Measurements from ENCODE around the gene KRTAP2-3.

DNA sequence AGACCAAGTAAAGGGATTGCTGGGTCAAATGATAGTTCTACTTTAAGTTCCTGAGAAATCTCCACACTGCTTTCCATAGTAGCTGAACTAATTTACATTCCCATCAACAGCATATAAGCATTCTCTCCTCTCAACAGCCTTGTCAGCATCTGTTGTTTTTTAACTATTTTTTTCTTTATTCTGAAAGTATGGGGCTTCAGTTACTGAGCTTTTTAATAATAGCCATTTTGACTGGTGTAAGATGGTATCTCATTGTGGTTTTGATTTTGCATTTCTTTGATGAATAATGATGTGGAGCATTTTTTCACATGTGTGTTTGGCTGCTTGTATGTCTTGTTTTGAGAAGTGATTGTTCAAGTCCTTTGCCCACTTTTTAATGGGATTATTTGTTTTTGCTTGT is 7.3 kb downstream of the KRTAP2-3 start:
- TF ChIP-seq, protein P1, sequence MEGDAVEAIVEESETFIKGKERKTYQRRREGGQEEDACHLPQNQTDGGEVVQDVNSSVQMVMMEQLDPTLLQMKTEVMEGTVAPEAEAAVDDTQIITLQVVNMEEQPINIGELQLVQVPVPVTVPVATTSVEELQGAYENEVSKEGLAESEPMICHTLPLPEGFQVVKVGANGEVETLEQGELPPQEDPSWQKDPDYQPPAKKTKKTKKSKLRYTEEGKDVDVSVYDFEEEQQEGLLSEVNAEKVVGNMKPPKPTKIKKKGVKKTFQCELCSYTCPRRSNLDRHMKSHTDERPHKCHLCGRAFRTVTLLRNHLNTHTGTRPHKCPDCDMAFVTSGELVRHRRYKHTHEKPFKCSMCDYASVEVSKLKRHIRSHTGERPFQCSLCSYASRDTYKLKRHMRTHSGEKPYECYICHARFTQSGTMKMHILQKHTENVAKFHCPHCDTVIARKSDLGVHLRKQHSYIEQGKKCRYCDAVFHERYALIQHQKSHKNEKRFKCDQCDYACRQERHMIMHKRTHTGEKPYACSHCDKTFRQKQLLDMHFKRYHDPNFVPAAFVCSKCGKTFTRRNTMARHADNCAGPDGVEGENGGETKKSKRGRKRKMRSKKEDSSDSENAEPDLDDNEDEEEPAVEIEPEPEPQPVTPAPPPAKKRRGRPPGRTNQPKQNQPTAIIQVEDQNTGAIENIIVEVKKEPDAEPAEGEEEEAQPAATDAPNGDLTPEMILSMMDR (IDR thresholded peaks at IDR 0.05; ENCODE audit: poor library complexity) = no peak
- TF ChIP-seq EZH2phosphoT487 (IDR thresholded peaks at IDR 0.05; ENCODE audit: low read depth, severe bottlenecking, unreplicated experiment) = no peak

Measured in hepatocyte (in vitro differentiated cells).